Right atrium auricular region (tissue), 2 donors: ENCODE measurements around the gene ZNF385D. TPM values are rescaled to one million over a fixed set of nuclear protein-coding genes. Genes with fewer than 3 reads are reported as not detected.

Source experiments
- DNase-seq: peaks from one replicate; pipeline ENCODE4 v3.0.0-alpha.2; 2019; ENCODE audit warnings: low spot score
- H3K27ac ChIP-seq, 2 donors: fragments of 200-600 bp; sonication (generic); 1 replicate in 1 of 2; 2 replicates in 1 of 2; pipeline ENCODE4 v1.5.1; 2016 to 2019
- H3K27me3 ChIP-seq, 2 donors: fragments of 200-600 bp; sonication (generic); one replicate each; pipeline versions ENCODE4 v1.5.1 to v1.6.0; 2017 to 2019
- H3K36me3 ChIP-seq: fragments of 200-600 bp; sonication (generic); one replicate; pipeline ENCODE4 v1.5.1; 2016
- H3K4me1 ChIP-seq, 2 donors: fragments of 200-600 bp; sonication (generic); one replicate each; pipeline versions ENCODE4 v1.5.1 to v1.6.0; 2017 to 2019
- H3K4me3 ChIP-seq, 2 donors: fragments of 200-600 bp; sonication (generic); 1 replicate in 1 of 2; 2 replicates in 1 of 2; pipeline ENCODE4 v1.5.1; 2017 to 2019; ENCODE audit warnings: mild to moderate bottlenecking in 1 of 2, moderate library complexity in 1 of 2
- H3K9me3 ChIP-seq, 2 donors: fragments of 200-600 bp; sonication (generic); one replicate each; pipeline ENCODE4 v1.5.1; 2019
- CTCF ChIP-seq, 2 donors: fragments of 200-600 bp; sonication (generic); IDR thresholded peaks; one replicate each; pipeline ENCODE4 v1.5.1; 2019; ENCODE audit warnings: antibody characterized with exemption in 2 of 2
- total RNA-seq, 2 donors: library from RNA; depleted of rRNA; stranded (reverse); fragments of >200 nt; gene quantifications; one replicate each; pipeline ENCODE4 v1.1.0, GENCODE V29; 2016

ZNF385D gene
- total RNA-seq, 2 donors from 2014 or later, result 0.59 to 1.1 TPM

- no peaks in the 10 kb centered on the region for H3K27me3 ChIP-seq
- H3K4me3 ChIP-seq, result no peak overlapping the region
- no peaks in the 10 kb centered on the region for H3K4me1 ChIP-seq
- no peak for DNase-seq
- no peaks in the 10 kb centered on the region for H3K9me3 ChIP-seq
- no peak overlapping the region for H3K27ac ChIP-seq
- no peak for TF ChIP-seq CTCF (IDR thresholded peaks at IDR 0.05)
- H3K36me3 ChIP-seq, result no peaks in the 10 kb centered on the region
Observed at GRCh38 chr3:21524133-21524532, 226.9 kb downstream of the ZNF385D start.

- H3K9me3 ChIP-seq, result no peaks in the 10 kb centered on the region
Observed at GRCh38 chr3:21520106-21520963, 230.7 kb downstream of the ZNF385D start.

GRCh38 chr3:21517184-21517583 is 233.8 kb downstream of the ZNF385D start:
- Histone ChIP-seq H3K27me3 (no peaks in the 10 kb centered on the region), H3K36me3 (no peaks in the 10 kb centered on the region), H3K9me3 (no peaks in the 10 kb centered on the region), H3K4me3 (no peak overlapping the region), H3K4me1 (no peaks in the 10 kb centered on the region), H3K27ac (no peak overlapping the region)
- TF ChIP-seq CTCF (IDR thresholded peaks at IDR 0.05), result no peak
- DNase-seq, result no peak

More at GRCh38 chr3:21520106-21520963, 230.7 kb downstream of the ZNF385D start:
- no peak overlapping the region for H3K27ac ChIP-seq
- no peaks in the 10 kb centered on the region for H3K36me3 ChIP-seq
- TF ChIP-seq CTCF (IDR thresholded peaks at IDR 0.05), result no peak
- no peak for DNase-seq
- H3K4me1 ChIP-seq, result no peaks in the 10 kb centered on the region
- H3K4me3 ChIP-seq, result no peak overlapping the region
- H3K27me3 ChIP-seq, result no peaks in the 10 kb centered on the region

GRCh38 chr3:21515417-21515816 is 235.6 kb downstream of the ZNF385D start:
- no peak for DNase-seq

GRCh38 chr3:21509731-21510470 is 241.1 kb downstream of the ZNF385D start:
- Histone ChIP-seq H3K4me3 (no peak overlapping the region), H3K27me3 (no peaks in the 10 kb centered on the region), H3K36me3 (no peaks in the 10 kb centered on the region), H3K27ac (no peak overlapping the region), H3K4me1 (no peaks in the 10 kb centered on the region), H3K9me3 (no peaks in the 10 kb centered on the region)
- no peak for DNase-seq
- no peak for TF ChIP-seq CTCF (IDR thresholded peaks at IDR 0.05)

More at GRCh38 chr3:21515417-21515816, 235.6 kb downstream of the ZNF385D start:
- no peak overlapping the region for H3K4me3 ChIP-seq
- H3K36me3 ChIP-seq, result no peaks in the 10 kb centered on the region
- no peaks in the 10 kb centered on the region for H3K9me3 ChIP-seq
- no peaks in the 10 kb centered on the region for H3K27me3 ChIP-seq
- no peak overlapping the region for H3K27ac ChIP-seq
- no peak for TF ChIP-seq CTCF (IDR thresholded peaks at IDR 0.05)
- no peaks in the 10 kb centered on the region for H3K4me1 ChIP-seq
